Neuronal stem cell (in vitro differentiated cells): ENCODE measurements around the gene NEXN.

Experiments used
- DNase-seq: peaks from one replicate; pipeline ENCODE4 v3.0.0-alpha.2; 2013; ENCODE audit warnings: low spot score
- H2AFZ ChIP-seq: one replicate; pipeline ENCODE4 v1.6.1; 2013; ENCODE audit warnings: mild to moderate bottlenecking, low read length, inconsistent platforms
- H2AK5ac ChIP-seq: 2 replicates; pipeline ENCODE4 v1.6.1; 2013; ENCODE audit warnings: low read depth, mild to moderate bottlenecking, inconsistent platforms, low read length, moderate library complexity, mixed read lengths
- H2BK120ac ChIP-seq: 2 replicates; pipeline ENCODE4 v1.6.1; 2013; ENCODE audit warnings: low read depth, mild to moderate bottlenecking, inconsistent platforms, low read length, moderate library complexity, mixed read lengths
- H2BK12ac ChIP-seq: one replicate; pipeline ENCODE4 v1.6.1; 2013; ENCODE audit warnings: low read length, inconsistent platforms
- H2BK15ac ChIP-seq: 2 replicates; pipeline ENCODE4 v1.6.1; 2013; ENCODE audit warnings: mild to moderate bottlenecking, low read length, inconsistent platforms, mixed read lengths
- H2BK5ac ChIP-seq: one replicate; pipeline ENCODE4 v1.6.1; 2013; ENCODE audit warnings: inconsistent platforms, mild to moderate bottlenecking, low read length, moderate library complexity
- H3K14ac ChIP-seq: one replicate; pipeline ENCODE4 v1.6.1; 2013; ENCODE audit warnings: low read length, inconsistent platforms
- H3K18ac ChIP-seq: 2 replicates; pipeline ENCODE4 v1.6.1; 2013; ENCODE audit warnings: low read length, inconsistent platforms
- H3K23ac ChIP-seq: 2 replicates; pipeline ENCODE4 v1.6.1; 2013; ENCODE audit warnings: low read depth, mild to moderate bottlenecking, mixed read lengths, low read length, inconsistent platforms; ENCODE audit not compliant: poor library complexity
- H3K27ac ChIP-seq: replicated peaks from 3 replicates; pipeline ENCODE4 v1.5.1; 2013; ENCODE audit warnings: low read length, inconsistent platforms
- H3K27me3 ChIP-seq, 3 experiments: 2 replicates each; pipeline ENCODE4 v1.6.1; 2013; ENCODE audit warnings: low read length in 3 of 3, mild to moderate bottlenecking in 2 of 3, inconsistent platforms in 1 of 3, low read depth in 1 of 3, mixed read lengths in 1 of 3, moderate library complexity in 1 of 3; ENCODE audit not compliant: control insufficient read depth in 3 of 3, insufficient read depth in 3 of 3
- H3K36me3 ChIP-seq, 2 donors: replicated peaks in 1 of 2; 2 replicates each; pipeline ENCODE4 v1.6.1; 2013; ENCODE audit warnings: low read length in 2 of 2; ENCODE audit not compliant: control insufficient read depth in 2 of 2, insufficient read depth in 2 of 2
- H3K4ac ChIP-seq: 2 replicates; pipeline ENCODE4 v1.6.1; 2013; ENCODE audit warnings: inconsistent platforms, mild to moderate bottlenecking, low read length, moderate library complexity
- H3K4me1 ChIP-seq, 2 donors: 1 replicate in 1 of 2; 2 replicates in 1 of 2; pipeline ENCODE4 v1.6.1; 2013; ENCODE audit warnings: low read length in 2 of 2, low read depth in 1 of 2; ENCODE audit not compliant: control insufficient read depth in 2 of 2, insufficient read depth in 1 of 2
- H3K4me2 ChIP-seq: one replicate; pipeline ENCODE4 v1.6.1; 2013; ENCODE audit warnings: mild to moderate bottlenecking, low read length, inconsistent platforms; ENCODE audit not compliant: insufficient read depth, poor library complexity, severe bottlenecking
- H3K4me3 ChIP-seq, 2 donors: 2 replicates each; pipeline ENCODE4 v1.5.1; 2013; ENCODE audit warnings: low read length in 2 of 2, mild to moderate bottlenecking in 2 of 2, inconsistent platforms in 1 of 2, moderate library complexity in 1 of 2
- H3K79me1 ChIP-seq: one replicate; pipeline ENCODE4 v1.6.1; 2013; ENCODE audit warnings: low read depth, mild to moderate bottlenecking, inconsistent platforms, low read length, moderate library complexity
- H3K9ac ChIP-seq: one replicate; pipeline ENCODE4 v1.6.1; 2013; ENCODE audit warnings: mild to moderate bottlenecking, low read depth, low read length, inconsistent platforms; ENCODE audit not compliant: poor library complexity
- H3K9me3 ChIP-seq, 2 donors: replicated peaks in 1 of 2; 2 replicates each; pipeline versions ENCODE3 to v1.6.1; 2013; ENCODE audit warnings: low read length in 2 of 2, mild to moderate bottlenecking in 2 of 2, inconsistent platforms in 1 of 2, low read depth in 1 of 2, mixed read lengths in 1 of 2, moderate library complexity in 1 of 2; ENCODE audit not compliant: control insufficient read depth in 2 of 2, insufficient read depth in 1 of 2
- H4K8ac ChIP-seq: one replicate; pipeline ENCODE4 v1.6.1; 2013; ENCODE audit warnings: low read depth, mild to moderate bottlenecking, inconsistent platforms, low read length, moderate library complexity
- H4K91ac ChIP-seq: one replicate; pipeline ENCODE4 v1.6.1; 2013; ENCODE audit warnings: low read length, low read depth, mild to moderate bottlenecking, inconsistent platforms; ENCODE audit not compliant: poor library complexity
- WGBS, 2 donors: extraction: QIAGEN DNeasy Blood & Tissue Kit; methylation state at CpG; one replicate each; pipeline ENCODE4 v1.1.7; 2013; ENCODE audit warnings: missing lambda C conversion rate in 2 of 2, mixed read lengths in 1 of 2; ENCODE audit not compliant: insufficient read length in 2 of 2, insufficient replicate concordance in 1 of 2; ENCODE audit errors: extremely low coverage in 2 of 2; 5-methylcytosine and 5-hydroxymethylcytosine counted together

Gene NEXN

GRCh38 chr1:77940921-77941570, 52.6 kb downstream of the NEXN start:
- H2BK120ac ChIP-seq: no peak overlapping the region
- no peak for DNase-seq
- H2AFZ ChIP-seq: no peak overlapping the region
- no CpG with 5 or more reads among the region's 4 CpGs for WGBS, 2 donors
- H2BK15ac ChIP-seq: no peak overlapping the region
- no peak overlapping the region for H3K14ac ChIP-seq
- H3K4me2 ChIP-seq: no peak overlapping the region
- no peak overlapping the region for H3K27ac ChIP-seq
- no peak overlapping the region for H2BK12ac ChIP-seq
- H3K27me3 ChIP-seq: no peaks in the 10 kb centered on the region
- no peak overlapping the region for H4K8ac ChIP-seq
- H4K91ac ChIP-seq: no peak overlapping the region
- H3K4ac ChIP-seq: no peak overlapping the region
- H3K4me3 ChIP-seq: no peak overlapping the region
- H3K18ac ChIP-seq: no peak overlapping the region
- peaks cover 2 to 60% of the 10 kb centered on the region in 2 donors for H3K36me3 ChIP-seq
- no peak overlapping the region for H3K23ac ChIP-seq
- H2BK5ac ChIP-seq: no peak overlapping the region
- H3K79me1 ChIP-seq: no peaks in the 10 kb centered on the region
- H3K4me1 ChIP-seq: no peaks in the 10 kb centered on the region
- H3K9me3 ChIP-seq: no peaks in the 10 kb centered on the region
- no peak overlapping the region for H3K9ac ChIP-seq
- no peak overlapping the region for H2AK5ac ChIP-seq

GRCh38 chr1:77942400-77943140, 54.1 kb downstream of the NEXN start:
- Histone ChIP-seq H4K8ac (no peak overlapping the region), H3K36me3 (peaks cover 6 to 75% of the 10 kb centered on the region in 2 donors), H3K23ac (no peak overlapping the region), H2AFZ (no peak overlapping the region), H2BK120ac (no peak overlapping the region), H4K91ac (no peak overlapping the region), H3K14ac (no peak overlapping the region), H3K9ac (no peak overlapping the region), H3K27me3 (no peaks in the 10 kb centered on the region), H3K4me1 (no peaks in the 10 kb centered on the region), H2BK15ac (no peak overlapping the region), H3K4me2 (no peak overlapping the region), H2BK12ac (no peak overlapping the region), H2BK5ac (no peak overlapping the region), H3K9me3 (no peaks in the 10 kb centered on the region), H3K4ac (no peak overlapping the region), H3K27ac (no peak overlapping the region), H2AK5ac (no peak overlapping the region), H3K4me3 (no peak overlapping the region), H3K18ac (no peak overlapping the region), H3K79me1 (no peaks in the 10 kb centered on the region)
- WGBS, 2 donors: no CpG with 5 or more reads among the region's 4 CpGs
- no peak for DNase-seq

GRCh38 chr1:77945345-77945744, 56.9 kb downstream of the NEXN start:
- Histone ChIP-seq H3K4ac (no peak overlapping the region), H2AK5ac (no peak overlapping the region), H3K27ac (no peak overlapping the region), H2BK15ac (no peak overlapping the region), H2BK5ac (no peak overlapping the region), H3K36me3 (peaks cover 7 to 100% of the 10 kb centered on the region in 2 donors), H3K9me3 (no peaks in the 10 kb centered on the region), H4K8ac (no peak overlapping the region), H4K91ac (no peak overlapping the region), H3K27me3 (no peaks in the 10 kb centered on the region), H3K14ac (no peak overlapping the region), H3K9ac (no peak overlapping the region), H2BK12ac (no peak overlapping the region), H3K79me1 (no peaks in the 10 kb centered on the region), H2AFZ (no peak overlapping the region), H3K23ac (no peak overlapping the region), H3K18ac (no peak overlapping the region), H2BK120ac (no peak overlapping the region), H3K4me3 (no peak overlapping the region), H3K4me2 (no peak overlapping the region), H3K4me1 (peaks cover 0 to 2% of the 10 kb centered on the region in 2 donors)
- no CpG with 5 or more reads among the region's 2 CpGs for WGBS, 2 donors
- DNase-seq: no peak

- H3K9me3 ChIP-seq: no peaks in the 10 kb centered on the region
- no peak overlapping the region for H3K4me3 ChIP-seq
- no peak overlapping the region for H3K27ac ChIP-seq
- no peaks in the 10 kb centered on the region for H3K27me3 ChIP-seq
- peaks cover 0 to 2% of the 10 kb centered on the region in 2 donors for H3K4me1 ChIP-seq
- H2AFZ ChIP-seq: no peak overlapping the region
- H2BK12ac ChIP-seq: no peak overlapping the region
- no peak overlapping the region for H3K14ac ChIP-seq
- H2BK15ac ChIP-seq: no peak overlapping the region
- no peaks in the 10 kb centered on the region for H3K79me1 ChIP-seq
- H2AK5ac ChIP-seq: no peak overlapping the region
- no peak overlapping the region for H3K23ac ChIP-seq
- H2BK5ac ChIP-seq: no peak overlapping the region
- DNase-seq: peak; percentile 12
- no peak overlapping the region for H2BK120ac ChIP-seq
- H4K91ac ChIP-seq: no peak overlapping the region
- no CpG with 5 or more reads among the region's 2 CpGs for WGBS, 2 donors
- no peak overlapping the region for H3K4ac ChIP-seq
- no peak overlapping the region for H3K18ac ChIP-seq
- H3K4me2 ChIP-seq: no peak overlapping the region
- no peak overlapping the region for H4K8ac ChIP-seq
- H3K36me3 ChIP-seq: peaks cover 15 to 100% of the 10 kb centered on the region in 2 donors
- H3K9ac ChIP-seq: no peak overlapping the region
Observed at GRCh38 chr1:77948841-77949424, 60.5 kb downstream of the NEXN start.
